Common myeloid progenitor, CD34-positive (primary cell): Measurements from ENCODE around the gene CYP2S1.

Experiments used
- CTCF ChIA-PET: fragments of 350-600 bp; sonication (Branson Sonifier 250); formaldehyde crosslinking; loops from one replicate; lab custom pipeline; 2021; ENCODE audit warnings: antibody characterized with exemption; lab: Charles Lee
- POLR2A ChIA-PET: fragments of 350-600 bp; sonication (Branson Sonifier 250); formaldehyde crosslinking; loops from one replicate; lab custom pipeline; 2021; ENCODE audit warnings: antibody characterized with exemption; lab: Charles Lee
- DNase-seq, 3 donors: peaks; one replicate each; pipeline versions ENCODE4 v3.0.0 to v3.0.0-alpha.2; 2013
- H3K27ac ChIP-seq, 2 experiments: 1 replicate in 1 of 2; 2 replicates in 1 of 2; pipeline ENCODE4 v1.7.0; 2013; ENCODE audit warnings: inconsistent platforms in 2 of 2, low read length in 2 of 2, mild to moderate bottlenecking in 2 of 2, low read depth in 1 of 2, moderate library complexity in 1 of 2; ENCODE audit not compliant: severe bottlenecking in 2 of 2, insufficient read depth in 1 of 2, poor library complexity in 1 of 2
- H3K27me3 ChIP-seq, 5 experiments: replicated peaks in 2 of 5; 1 replicate in 3 of 5; 2 replicates in 2 of 5; pipeline versions ENCODE4 v1.6.1 to v1.7.0; 2013; ENCODE audit warnings: low read length in 4 of 5, mild to moderate bottlenecking in 2 of 5, moderate library complexity in 2 of 5, inconsistent platforms in 1 of 5; ENCODE audit not compliant: insufficient read depth in 5 of 5, control insufficient read depth in 4 of 5
- H3K36me3 ChIP-seq, 4 experiments: 1 replicate in 2 of 4; 2 replicates in 2 of 4; pipeline versions ENCODE4 v1.6.1 to v1.7.0; 2013; ENCODE audit warnings: low read length in 3 of 4, control low read depth in 1 of 4, mild to moderate bottlenecking in 1 of 4; ENCODE audit not compliant: control insufficient read depth in 4 of 4, insufficient read depth in 4 of 4
- H3K4me1 ChIP-seq, 4 experiments: 1 replicate in 3 of 4; 2 replicates in 1 of 4; pipeline versions ENCODE4 v1.6.1 to v1.7.1; 2013; ENCODE audit warnings: low read length in 3 of 4, mild to moderate bottlenecking in 3 of 4, control low read depth in 1 of 4, inconsistent platforms in 1 of 4, moderate library complexity in 1 of 4; ENCODE audit not compliant: control insufficient read depth in 4 of 4, insufficient read depth in 4 of 4; ENCODE audit errors: control extremely low read depth in 1 of 4
- H3K4me3 ChIP-seq, 7 experiments: 1 replicate in 4 of 7; 2 replicates in 3 of 7; pipeline versions ENCODE4 v1.5.1 to v1.7.0; 2013; ENCODE audit warnings: mild to moderate bottlenecking in 7 of 7, low read length in 6 of 7, moderate library complexity in 6 of 7, inconsistent platforms in 2 of 7, low read depth in 2 of 7, control low read depth in 1 of 7; ENCODE audit not compliant: insufficient read depth in 4 of 7, control insufficient read depth in 1 of 7; ENCODE audit errors: extremely low read depth in 1 of 7
- H3K9me3 ChIP-seq, 5 experiments: 1 replicate in 4 of 5; 2 replicates in 1 of 5; pipeline versions ENCODE4 v1.6.1 to v1.7.1; 2013; ENCODE audit warnings: low read length in 4 of 5, mild to moderate bottlenecking in 2 of 5, inconsistent platforms in 1 of 5, low read depth in 1 of 5, moderate library complexity in 1 of 5; ENCODE audit not compliant: control insufficient read depth in 4 of 5, insufficient read depth in 2 of 5; ENCODE audit errors: control extremely low read depth in 1 of 5
- WGBS: methylation state at CpG from one replicate; pipeline ENCODE4 v1.1.5; 2013; ENCODE audit not compliant: insufficient coverage; 5-methylcytosine and 5-hydroxymethylcytosine counted together

CYP2S1 gene

GRCh38 chr19:41234512-41235168, 41.6 kb downstream of the CYP2S1 start:
- H3K9me3 ChIP-seq = no peaks in the 10 kb centered on the region
- POLR2A ChIA-PET = no interaction called here
- H3K4me3 ChIP-seq = no peak overlapping the region
- 71% methylated on average over 7 of the region's 8 CpGs for WGBS
- DNase-seq = peak in 2 of 3 donors; percentile 35 to 50
- H3K27ac ChIP-seq = no peak overlapping the region
- CTCF ChIA-PET = interaction anchor here (1.0 to 1.1 kb wide), 2 partner anchors 11 to 31 kb away, joined by 3 to 4 read pairs; no protein-coding TSS in a partner anchor
- H3K27me3 ChIP-seq = no peaks in the 10 kb centered on the region
- H3K4me1 ChIP-seq = peaks cover 0 to 12% (median 7%) of the 10 kb centered on the region in 4 experiments
- no peaks in the 10 kb centered on the region for H3K36me3 ChIP-seq

DNA sequence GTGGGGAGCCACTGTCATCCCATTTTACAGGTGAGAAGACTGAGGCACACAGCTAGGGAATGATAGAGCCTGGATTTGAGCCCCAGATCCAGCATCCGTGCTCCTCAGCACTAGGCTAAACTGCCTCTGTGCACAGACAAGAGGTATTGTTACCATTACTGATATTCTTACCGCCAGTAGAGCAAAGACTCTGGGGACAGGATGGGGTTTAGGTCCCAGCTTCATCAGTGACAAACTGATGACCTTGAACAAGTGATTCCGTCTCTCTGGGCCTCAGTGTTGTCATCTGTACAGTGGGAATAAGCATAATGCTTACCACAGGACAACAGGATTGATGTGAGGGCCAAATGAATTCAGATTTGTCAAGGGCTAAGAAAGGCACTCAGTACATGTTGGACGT, 42.5 kb downstream of the CYP2S1 start:
- Histone ChIP-seq H3K36me3 (no peaks in the 10 kb centered on the region), H3K4me1 (peaks cover 0 to 12% (median 7%) of the 10 kb centered on the region in 4 experiments), H3K27ac (no peak overlapping the region), H3K9me3 (no peaks in the 10 kb centered on the region), H3K27me3 (no peaks in the 10 kb centered on the region), H3K4me3 (no peak overlapping the region)
- DNase-seq = no peak
- POLR2A ChIA-PET = no interaction called here
- CTCF ChIA-PET = no interaction called here
- WGBS = 96% methylated on average over 3 of the region's 4 CpGs

GRCh38 chr19:41238244-41238643, 45.2 kb downstream of the CYP2S1 start:
- POLR2A ChIA-PET = interaction anchor here (0.6 kb wide), 1 partner anchor 28 kb away, joined by 3 read pairs; no protein-coding TSS in a partner anchor
- CTCF ChIA-PET = interaction anchor here (0.8 kb wide), 1 partner anchor 34 kb away, joined by 4 read pairs; no protein-coding TSS in a partner anchor
- H3K36me3 ChIP-seq = no peaks in the 10 kb centered on the region
- no peaks in the 10 kb centered on the region for H3K9me3 ChIP-seq
- 72% methylated on average over 5 of the region's 10 CpGs for WGBS
- no peak overlapping the region for H3K27ac ChIP-seq
- DNase-seq = no peak
- H3K4me1 ChIP-seq = peaks cover 0 to 12% (median 6%) of the 10 kb centered on the region in 4 experiments
- no peak overlapping the region for H3K4me3 ChIP-seq
- no peaks in the 10 kb centered on the region for H3K27me3 ChIP-seq

GRCh38 chr19:41239363-41239762, 46.3 kb downstream of the CYP2S1 start:
- H3K36me3 ChIP-seq = no peaks in the 10 kb centered on the region
- H3K9me3 ChIP-seq = no peaks in the 10 kb centered on the region
- peaks cover 0 to 8% (median 0%) of the 10 kb centered on the region in 4 experiments for H3K4me1 ChIP-seq
- H3K27me3 ChIP-seq = no peaks in the 10 kb centered on the region
- 91% methylated on average over 7 of the region's 9 CpGs for WGBS
- POLR2A ChIA-PET = no interaction called here
- no peak overlapping the region for H3K4me3 ChIP-seq
- CTCF ChIA-PET = no interaction called here
- DNase-seq = no peak
- H3K27ac ChIP-seq = no peak overlapping the region

- no peak overlapping the region for H3K4me3 ChIP-seq
- ChIA-PET POLR2A (no interaction called here), CTCF (no interaction called here)
- H3K4me1 ChIP-seq = peaks cover 0 to 8% (median 0%) of the 10 kb centered on the region in 4 experiments
- H3K9me3 ChIP-seq = no peaks in the 10 kb centered on the region
- no peaks in the 10 kb centered on the region for H3K36me3 ChIP-seq
- no peak for DNase-seq
- no peaks in the 10 kb centered on the region for H3K27me3 ChIP-seq
- H3K27ac ChIP-seq = no peak overlapping the region
- 64% methylated on average over 2 of the region's 2 CpGs for WGBS
Observed at GRCh38 chr19:41239961-41240574, 47.0 kb downstream of the CYP2S1 start.

- Histone ChIP-seq H3K36me3 (no peaks in the 10 kb centered on the region), H3K4me1 (peaks cover 0 to 8% (median 0%) of the 10 kb centered on the region in 4 experiments), H3K4me3 (no peak overlapping the region), H3K27me3 (no peaks in the 10 kb centered on the region), H3K27ac (no peak overlapping the region), H3K9me3 (no peaks in the 10 kb centered on the region)
- ChIA-PET POLR2A (no interaction called here), CTCF (no interaction called here)
- 86% methylated on average over 4 of the region's 5 CpGs for WGBS
- DNase-seq = no peak
Observed at GRCh38 chr19:41241859-41242258, 48.8 kb downstream of the CYP2S1 start.

- no peaks in the 10 kb centered on the region for H3K4me1 ChIP-seq
- H3K27me3 ChIP-seq = no peaks in the 10 kb centered on the region
- H3K36me3 ChIP-seq = no peaks in the 10 kb centered on the region
- H3K27ac ChIP-seq = no peak overlapping the region
- WGBS = 100% methylated on average over 3 of the region's 4 CpGs
- H3K9me3 ChIP-seq = no peaks in the 10 kb centered on the region
- ChIA-PET POLR2A (interaction anchor here (0.6 kb wide), 1 partner anchor 35 kb away, joined by 5 read pairs; no protein-coding TSS in a partner anchor), CTCF (no interaction called here)
- no peak overlapping the region for H3K4me3 ChIP-seq
- no peak for DNase-seq
Observed at GRCh38 chr19:41244117-41244516, 51.1 kb downstream of the CYP2S1 start.
